Measurements from ENCODE around the gene SLC41A3.

DNA sequence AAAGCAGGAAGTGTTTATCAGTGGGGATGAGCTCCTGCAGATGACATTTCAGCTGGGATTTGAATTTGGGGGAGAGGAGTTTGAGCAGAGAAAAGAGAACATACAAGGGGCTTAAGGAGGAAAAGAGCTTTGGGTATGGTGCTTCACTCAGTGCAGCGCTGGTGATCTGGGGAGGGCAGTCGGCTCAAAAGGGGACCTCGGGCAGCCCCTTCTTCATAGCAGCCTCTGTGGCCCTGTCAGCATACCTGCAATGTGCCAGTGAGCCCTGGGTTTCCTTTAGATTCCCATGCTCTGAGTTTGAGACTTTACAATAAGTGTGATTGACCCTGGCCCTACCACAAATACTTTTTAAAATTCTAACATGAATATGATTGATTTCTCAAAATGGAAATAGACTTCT is 74.7 kb downstream of the SLC41A3 start:
- TF ChIP-seq CTCF (IDR thresholded peaks at IDR 0.05) (no peak), EP300 (IDR thresholded peaks at IDR 0.05) (no peak), POLR2A (IDR thresholded peaks at IDR 0.05) (no peak)
